ENCODE measurements around the gene C6orf141.
"Not testable (repeated sequence)": the region's sequence is repeated elsewhere in the genome, so short reads cannot be mapped to it uniquely, and the experiment has no call there.

The C6orf141 gene

DNA sequence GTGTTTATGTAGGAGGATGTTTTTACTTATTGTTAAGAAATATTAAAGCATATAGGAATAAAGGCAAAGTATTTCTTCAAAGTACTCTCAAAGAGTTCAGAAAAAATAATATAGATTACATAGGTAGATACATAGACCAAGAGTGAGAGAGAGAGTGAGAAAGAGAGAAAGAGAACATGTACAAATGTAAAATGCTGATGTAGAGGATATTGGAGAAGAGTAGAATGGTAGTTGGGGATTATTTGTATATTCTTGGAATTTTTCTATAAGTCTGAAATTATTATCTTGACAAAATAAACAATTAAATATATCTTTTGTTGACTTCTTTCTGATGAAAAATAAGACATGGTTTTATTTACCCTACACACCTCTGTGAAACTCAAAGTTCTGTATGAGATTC, 29.2 kb downstream of the C6orf141 start:
- DNase-seq: no peak

DNA sequence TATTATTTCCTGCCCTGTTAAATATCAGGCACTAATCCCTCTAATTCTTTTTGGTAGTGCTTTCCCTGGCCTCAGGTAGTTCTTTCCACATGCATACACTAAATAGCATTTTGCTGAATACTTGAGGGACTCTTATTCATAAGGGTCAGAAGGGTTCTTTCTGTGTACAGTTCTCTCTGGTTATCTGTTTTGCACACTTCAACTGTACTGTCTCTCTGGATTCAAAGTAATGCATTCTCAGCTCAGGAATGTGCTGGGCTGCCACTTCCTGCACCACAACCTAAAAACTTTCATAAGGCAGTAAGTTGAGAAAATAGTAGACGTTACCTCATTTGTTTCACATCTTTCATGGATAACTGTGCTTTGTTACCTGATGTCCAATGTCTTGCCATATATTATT, 32.1 kb downstream of the C6orf141 start:
- no peak for DNase-seq

DNA sequence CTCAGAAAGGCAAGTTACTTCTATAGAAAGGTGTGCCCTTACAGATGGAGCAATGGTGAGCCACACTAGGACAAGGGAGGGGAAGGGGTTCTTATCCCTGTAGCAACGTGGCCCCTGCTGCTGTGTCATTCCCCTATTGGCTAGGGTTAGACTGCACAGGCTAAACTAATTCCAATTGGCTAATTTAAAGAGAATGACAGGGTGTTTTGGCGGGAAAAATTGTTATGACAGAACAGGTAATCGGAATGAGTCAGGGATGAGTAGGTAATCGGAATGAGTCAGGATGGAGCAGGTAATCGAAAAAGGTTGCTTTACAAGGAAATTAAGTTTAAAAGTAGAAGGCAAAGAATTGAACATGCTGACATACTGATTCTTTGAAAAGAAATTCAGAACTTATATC, 36.8 kb downstream of the C6orf141 start:
- not testable (repeated sequence) for DNase-seq

Data from activated gamma-delta T cell (primary cell).